Measurements from ENCODE around the gene MAPRE3.
"Not testable (repeated sequence)": the region's sequence is repeated elsewhere in the genome, so short reads cannot be mapped to it uniquely, and the experiment has no call there.

Gene MAPRE3

GRCh38 chr2:27067385-27067784, 96.9 kb downstream of the MAPRE3 start:
- DNase-seq (ENCODE audit: low read depth in 3 of 3, low spot score in 1 of 3) = no peak

GRCh38 chr2:27069436-27069835, 99.0 kb downstream of the MAPRE3 start:
- DNase-seq (ENCODE audit: low read depth in 3 of 3, low spot score in 1 of 3) = no peak

GRCh38 chr2:27069961-27070618, 99.7 kb downstream of the MAPRE3 start:
- DNase-seq (ENCODE audit: low read depth in 3 of 3, low spot score in 1 of 3) = no peak

- no peak for DNase-seq (ENCODE audit: low read depth in 3 of 3, low spot score in 1 of 3)
Measured at GRCh38 chr2:27070653-27071276, 100.3 kb downstream of the MAPRE3 start.

- peak; percentile 67 to 84 (median 79) for DNase-seq (ENCODE audit: low read depth in 3 of 3, low spot score in 1 of 3)
Measured at GRCh38 chr2:27071277-27071989, 101.0 kb downstream of the MAPRE3 start, which contains the start of gene OST4. Gene OST4, minus strand, starts transcription at chr2:27071654.

GRCh38 chr2:27071990-27072830, 101.8 kb downstream of the MAPRE3 start:
- no peak for DNase-seq (ENCODE audit: low read depth in 3 of 3, low spot score in 1 of 3)

GRCh38 chr2:27072920-27073319, 102.5 kb downstream of the MAPRE3 start:
- no peak for DNase-seq (ENCODE audit: low read depth in 3 of 3, low spot score in 1 of 3)

GRCh38 chr2:27073782-27074181, 103.3 kb downstream of the MAPRE3 start:
- DNase-seq (ENCODE audit: low read depth in 3 of 3, low spot score in 1 of 3) = no peak

- DNase-seq (ENCODE audit: low read depth in 3 of 3, low spot score in 1 of 3) = no peak
Measured at GRCh38 chr2:27074738-27075565, 104.5 kb downstream of the MAPRE3 start.

GRCh38 chr2:27075566-27075871, 105.1 kb downstream of the MAPRE3 start:
- not testable (repeated sequence) for DNase-seq (ENCODE audit: low read depth in 3 of 3, low spot score in 1 of 3)

GRCh38 chr2:27076323-27076722, 105.9 kb downstream of the MAPRE3 start:
- no peak for DNase-seq (ENCODE audit: low read depth in 3 of 3, low spot score in 1 of 3)
